GM18526 (cell line): ENCODE measurements around the gene KSR1.

ENCODE experiments used
- POLR2A ChIP-seq: IDR thresholded peaks from 3 replicates; pipeline ENCODE4 v1.6.1; 2011; ENCODE audit not compliant: insufficient read length; ENCODE audit errors: extremely low read depth

The KSR1 gene

GRCh38 chr17:27569884-27570577 lies 113.8 kb downstream of the KSR1 start:
- TF ChIP-seq POLR2A, result no peak

DNA sequence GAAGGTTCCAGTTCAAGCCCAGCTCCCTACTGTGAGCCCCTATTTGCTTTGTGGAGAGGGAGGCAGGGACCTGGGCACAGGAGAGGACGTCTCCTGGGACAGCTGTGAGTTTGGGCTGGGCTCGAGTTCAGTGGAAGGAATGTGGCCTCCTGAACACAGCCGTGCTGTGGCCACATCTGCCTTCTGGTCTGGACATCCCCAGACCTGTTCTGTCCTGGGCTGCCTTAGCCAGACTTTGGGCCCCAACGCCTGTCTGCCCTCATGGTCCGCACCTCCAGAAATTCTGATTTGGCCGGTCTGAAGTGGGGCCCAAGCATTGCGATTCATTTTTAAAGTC lies 114.3 kb downstream of the KSR1 start:
- no peak for TF ChIP-seq POLR2A

- TF ChIP-seq POLR2A, result no peak
These were observed 115.5 kb downstream of the KSR1 start for GRCh38 chr17:27571563-27572352.

GRCh38 chr17:27572665-27573064 lies 116.4 kb downstream of the KSR1 start:
- TF ChIP-seq POLR2A, result no peak

DNA sequence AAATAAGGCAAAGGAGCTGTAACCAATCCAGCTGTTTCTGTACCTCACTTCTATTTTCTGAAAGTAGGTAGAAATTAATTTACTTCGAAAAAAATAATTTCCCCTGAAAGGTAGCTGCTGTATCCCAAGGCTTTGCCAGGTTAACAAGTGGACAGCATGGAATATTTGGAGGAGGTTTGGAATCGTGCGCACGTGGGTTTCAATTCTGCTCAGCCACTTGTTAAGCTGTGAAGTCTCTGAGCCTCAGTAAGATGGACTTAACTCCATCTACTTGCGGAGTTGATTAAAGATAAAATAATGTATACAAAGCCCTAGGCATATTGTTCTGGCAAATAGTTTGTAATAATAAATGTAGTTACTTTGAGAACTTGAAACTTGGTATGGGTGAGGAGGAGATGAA lies 117.3 kb downstream of the KSR1 start:
- no peak for TF ChIP-seq POLR2A

GRCh38 chr17:27573971-27574525 lies 117.8 kb downstream of the KSR1 start:
- no peak for TF ChIP-seq POLR2A

- TF ChIP-seq POLR2A, result no peak
These were observed 119.1 kb downstream of the KSR1 start for GRCh38 chr17:27575096-27575911.

GRCh38 chr17:27575912-27576252 lies 119.6 kb downstream of the KSR1 start:
- TF ChIP-seq POLR2A, result no peak

GRCh38 chr17:27576477-27577083 lies 120.3 kb downstream of the KSR1 start:
- TF ChIP-seq POLR2A, result no peak

DNA sequence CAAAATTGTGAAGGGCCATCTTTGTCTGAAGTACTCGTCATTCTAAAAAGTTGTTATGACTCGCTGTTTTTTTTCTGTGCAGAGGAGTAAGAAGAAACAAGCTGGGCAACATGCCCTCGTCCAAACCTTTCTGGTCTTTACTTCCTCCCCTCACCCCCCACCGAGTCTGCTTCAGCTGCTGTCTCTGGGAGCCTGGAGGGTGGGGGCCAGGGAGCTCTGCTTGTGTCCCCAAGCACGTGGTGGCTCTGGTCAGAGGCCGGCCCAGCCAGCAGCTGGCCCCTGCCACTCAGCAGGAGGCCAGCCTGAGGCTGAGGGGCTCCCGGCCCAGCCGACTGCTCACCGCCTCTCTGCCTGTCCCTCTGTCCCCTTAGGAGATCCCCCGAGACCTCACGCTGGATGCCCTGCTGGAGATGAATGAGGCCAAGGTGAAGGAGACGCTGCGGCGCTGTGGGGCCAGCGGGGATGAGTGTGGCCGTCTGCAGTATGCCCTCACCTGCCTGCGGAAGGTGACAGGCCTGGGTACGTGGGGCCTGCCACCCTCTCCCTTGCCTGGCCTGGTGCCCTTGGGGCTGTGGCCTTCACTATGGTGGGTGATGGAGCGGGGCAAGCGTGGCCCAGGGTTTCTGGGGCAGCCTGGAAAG lies 121.0 kb downstream of the KSR1 start:
- no peak for TF ChIP-seq POLR2A

- TF ChIP-seq POLR2A, result no peak
These were observed 121.9 kb downstream of the KSR1 start for GRCh38 chr17:27577884-27578717.

DNA sequence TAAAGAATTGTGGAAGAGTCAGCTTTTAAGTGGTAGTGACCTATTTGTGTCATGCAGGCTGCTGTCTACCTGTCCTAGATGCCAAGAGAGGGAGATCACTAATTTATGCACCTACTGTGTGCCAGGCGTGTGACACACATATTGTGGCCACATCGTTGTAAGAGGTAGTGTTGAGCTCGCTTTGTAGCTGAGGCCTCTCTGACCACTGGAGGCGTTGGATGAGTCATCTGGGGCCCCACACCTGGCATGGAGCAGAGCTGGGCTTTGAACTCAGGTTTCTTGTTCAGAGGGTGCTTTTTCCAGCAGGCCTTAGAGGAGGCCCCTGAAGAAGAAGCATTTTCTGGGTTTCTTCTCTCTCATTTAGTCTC lies 122.5 kb downstream of the KSR1 start:
- TF ChIP-seq POLR2A, result no peak

- TF ChIP-seq POLR2A, result no peak
These were observed 123.1 kb downstream of the KSR1 start for GRCh38 chr17:27579304-27579703.

DNA sequence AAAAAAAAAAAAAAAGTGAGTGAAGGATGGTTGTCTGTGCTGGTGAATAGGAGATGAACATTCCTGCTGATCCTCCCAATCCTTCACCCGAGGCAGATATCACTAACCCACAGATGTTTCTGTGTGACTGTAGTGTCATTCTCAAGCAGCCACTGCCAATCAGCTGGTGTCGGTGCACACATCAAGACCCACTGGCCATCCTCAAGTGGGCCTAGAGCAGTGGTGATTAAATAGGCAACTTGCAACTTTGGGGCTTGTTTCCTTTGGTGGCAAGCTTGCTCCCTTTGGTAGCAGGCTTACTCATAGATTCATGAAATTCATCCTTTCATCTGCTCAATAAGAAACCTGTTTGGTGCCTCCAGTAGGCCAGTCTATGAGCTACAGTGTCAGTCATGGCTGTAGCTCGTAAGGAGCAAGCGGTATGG lies 123.7 kb downstream of the KSR1 start:
- no peak for TF ChIP-seq POLR2A

- TF ChIP-seq POLR2A, result no peak
These were observed 124.8 kb downstream of the KSR1 start for GRCh38 chr17:27581016-27581415.

DNA sequence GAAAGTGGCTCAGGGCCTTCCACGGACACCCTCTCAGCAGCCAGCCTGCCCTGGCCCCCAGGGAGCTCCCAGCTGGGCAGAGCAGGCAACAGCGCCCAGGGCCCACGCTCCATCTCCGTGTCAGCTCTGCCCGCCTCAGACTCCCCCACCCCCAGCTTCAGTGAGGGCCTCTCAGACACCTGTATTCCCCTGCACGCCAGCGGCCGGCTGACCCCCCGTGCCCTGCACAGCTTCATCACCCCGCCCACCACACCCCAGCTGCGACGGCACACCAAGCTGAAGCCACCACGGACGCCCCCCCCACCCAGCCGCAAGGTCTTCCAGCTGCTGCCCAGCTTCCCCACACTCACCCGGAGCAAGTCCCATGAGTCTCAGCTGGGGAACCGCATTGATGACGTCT lies 126.4 kb downstream of the KSR1 start:
- TF ChIP-seq POLR2A, result no peak
